LNCAP (cell line): ENCODE results near the gene ASTN2.

ENCODE experiments used
- CTCF ChIP-seq: fragments of 450-650 bp; IDR thresholded peaks from 2 replicates; pipeline ENCODE4 v1.5.1; 2017; ENCODE audit warnings: mild to moderate bottlenecking

ASTN2 gene

GRCh38 chr9:117156144-117156688 lies 258.6 kb downstream of the ASTN2 start:
- no peak for TF ChIP-seq CTCF

DNA sequence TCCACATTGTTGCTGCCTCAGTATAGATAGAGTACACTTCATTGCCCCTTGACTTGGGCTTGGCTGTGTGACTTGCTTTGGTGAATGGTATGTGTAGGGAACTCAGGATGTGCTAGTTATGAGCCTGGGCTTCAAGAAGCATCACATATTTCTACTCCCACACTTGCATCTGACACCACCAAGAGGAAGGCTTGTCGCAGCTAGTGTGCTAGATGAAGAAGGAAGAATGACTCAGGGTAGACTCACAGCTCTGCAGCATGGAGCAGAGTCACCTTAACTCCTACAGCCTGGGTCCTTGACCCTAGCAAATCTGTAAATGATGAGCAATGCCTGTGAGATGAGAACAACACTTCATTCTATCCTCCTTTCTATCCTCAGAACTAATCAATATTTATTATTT lies 261.8 kb downstream of the ASTN2 start:
- no peak for TF ChIP-seq CTCF

GRCh38 chr9:117151716-117152115 lies 263.1 kb downstream of the ASTN2 start:
- no peak for TF ChIP-seq CTCF

- no peak for TF ChIP-seq CTCF
These were observed 264.9 kb downstream of the ASTN2 start for GRCh38 chr9:117149996-117150395.

DNA sequence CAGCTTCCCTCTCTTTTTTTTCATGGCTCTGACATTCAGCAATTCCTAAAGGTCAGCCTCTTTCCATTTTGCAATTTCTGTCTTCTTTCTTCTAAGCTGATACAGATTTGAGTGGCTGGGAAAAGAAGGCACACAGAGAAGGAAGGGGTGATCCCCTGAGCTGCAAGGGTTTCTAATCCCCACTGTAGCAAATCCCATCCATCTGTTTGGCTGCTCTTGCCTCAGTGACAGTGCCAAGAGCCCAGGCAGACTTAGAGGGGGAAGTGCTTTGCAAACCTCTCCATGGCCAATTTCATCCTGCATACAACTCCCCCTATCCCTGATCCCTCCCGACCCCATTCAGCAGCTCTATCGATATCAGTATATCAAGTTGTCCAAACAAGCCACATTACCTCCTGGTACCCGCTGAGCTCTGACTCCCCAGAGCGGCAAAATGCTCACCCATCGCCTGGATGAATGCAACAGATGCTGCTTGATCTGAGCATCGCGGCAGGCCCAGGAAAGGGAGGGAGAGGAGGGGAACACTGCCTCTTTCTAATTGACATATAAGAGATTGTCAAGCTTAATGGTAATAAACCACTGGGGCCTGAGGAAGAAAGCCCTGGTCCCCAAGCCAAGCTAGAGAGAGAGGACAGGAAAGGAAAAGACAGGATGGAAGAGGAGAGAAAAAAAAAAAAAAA lies 268.9 kb downstream of the ASTN2 start:
- no peak for TF ChIP-seq CTCF

DNA sequence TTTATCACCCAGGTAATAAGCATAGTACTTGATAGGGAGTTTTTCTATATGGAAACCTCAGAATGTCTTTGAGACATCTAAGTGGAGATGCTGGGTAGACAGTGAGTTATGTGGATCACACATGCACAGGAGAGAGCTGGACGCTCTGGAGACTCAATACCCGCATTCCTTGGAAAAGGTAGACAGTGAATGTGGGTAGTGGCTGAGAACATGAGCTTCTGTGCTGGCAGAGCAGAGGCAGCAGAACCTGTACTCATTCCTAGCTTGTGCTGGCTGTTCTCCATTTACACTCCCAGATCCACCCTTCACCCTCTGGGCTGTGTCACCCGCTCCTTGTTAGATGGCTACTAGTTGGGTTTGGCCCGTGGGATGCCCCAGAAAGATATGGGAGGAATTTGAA lies 269.8 kb downstream of the ASTN2 start:
- no peak for TF ChIP-seq CTCF

- TF ChIP-seq CTCF = no peak
These were observed 276.6 kb downstream of the ASTN2 start for GRCh38 chr9:117138231-117138630.

- TF ChIP-seq CTCF = no peak
These were observed 278.4 kb downstream of the ASTN2 start for GRCh38 chr9:117136461-117136860.
